Activated T-helper 17 cell treated with anti-CD3 and anti-CD28 coated beads, Interleukin-2, amount 50 U/mL, for 72 hours (primary cell): ENCODE results near the gene AHR. TPM values are rescaled to one million over a fixed set of nuclear protein-coding genes. Genes with fewer than 3 reads are reported as not detected.
"Not testable (repeated sequence)": the region's sequence is repeated elsewhere in the genome, so short reads cannot be mapped to it uniquely, and the experiment has no call there.

Experiments used
- ATAC-seq: fragments of 150-1000 bp; cut with Tn5 transposase; replicated peaks from 2 replicates; pipeline ENCODE4 v1.10.0; 2021; ENCODE audit warnings: mild to moderate bottlenecking, moderate library complexity
- H3K27ac Mint-ChIP-seq: one replicate; pipeline ENCODE4 v1.8.0; 2022; ENCODE audit warnings: mixed read lengths
- H3K27me3 Mint-ChIP-seq: one replicate; pipeline ENCODE4 v1.8.0; 2022; ENCODE audit warnings: mixed read lengths
- H3K36me3 Mint-ChIP-seq: one replicate; pipeline ENCODE4 v1.8.0; 2022; ENCODE audit warnings: low read depth, mild to moderate bottlenecking, mixed read lengths
- H3K4me1 Mint-ChIP-seq: one replicate; pipeline ENCODE4 v1.8.0; 2022; ENCODE audit warnings: mixed read lengths
- H3K4me3 Mint-ChIP-seq: one replicate; pipeline ENCODE4 v1.8.0; 2022; ENCODE audit warnings: mild to moderate bottlenecking, mixed read lengths
- H3K9me3 Mint-ChIP-seq: one replicate; pipeline ENCODE4 v1.8.0; 2022; ENCODE audit warnings: mixed read lengths
- total RNA-seq, 2 donors: library from RNA; stranded (reverse); gene quantifications; one replicate each; pipeline ENCODE4 v1.2.3, GENCODE V29; 2022

The AHR gene
- total RNA-seq, 2 donors from 2014 or later, result 62.0 to 64.3 TPM

DNA sequence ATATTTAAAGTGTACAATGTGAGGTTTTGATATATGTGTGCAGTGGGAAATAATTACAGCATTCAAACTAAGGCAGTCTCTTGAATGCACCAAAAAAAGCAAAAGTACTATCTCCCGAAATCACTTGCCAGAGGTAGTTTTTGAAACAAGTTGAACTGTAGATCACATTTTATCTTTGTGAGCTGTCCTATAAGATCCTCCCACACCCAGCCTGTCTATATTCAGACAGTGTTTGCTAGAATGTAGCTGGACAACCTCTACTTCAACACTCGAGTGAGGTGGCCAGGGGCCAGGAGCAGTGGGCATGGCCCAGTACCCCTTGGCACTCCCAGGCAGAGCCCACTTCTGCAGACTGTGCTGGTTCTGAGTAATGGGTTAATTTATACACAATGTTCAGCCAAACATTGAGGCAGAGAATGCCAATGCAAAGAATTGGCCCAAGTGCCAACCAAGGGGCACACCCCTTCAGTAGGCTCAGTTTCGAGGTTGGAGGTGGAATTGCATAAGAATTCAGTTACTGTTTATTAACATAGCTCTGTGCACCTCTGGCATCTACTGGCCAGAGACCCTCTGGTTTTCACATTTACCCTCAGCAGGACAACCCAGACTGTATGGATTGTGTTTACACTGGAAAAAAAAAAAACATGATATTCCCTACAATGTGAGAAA, 70.5 kb downstream of the AHR start:
- H3K9me3 Mint-ChIP-seq, result no peaks in the 10 kb centered on the region
- H3K27me3 Mint-ChIP-seq, result no peaks in the 10 kb centered on the region

DNA sequence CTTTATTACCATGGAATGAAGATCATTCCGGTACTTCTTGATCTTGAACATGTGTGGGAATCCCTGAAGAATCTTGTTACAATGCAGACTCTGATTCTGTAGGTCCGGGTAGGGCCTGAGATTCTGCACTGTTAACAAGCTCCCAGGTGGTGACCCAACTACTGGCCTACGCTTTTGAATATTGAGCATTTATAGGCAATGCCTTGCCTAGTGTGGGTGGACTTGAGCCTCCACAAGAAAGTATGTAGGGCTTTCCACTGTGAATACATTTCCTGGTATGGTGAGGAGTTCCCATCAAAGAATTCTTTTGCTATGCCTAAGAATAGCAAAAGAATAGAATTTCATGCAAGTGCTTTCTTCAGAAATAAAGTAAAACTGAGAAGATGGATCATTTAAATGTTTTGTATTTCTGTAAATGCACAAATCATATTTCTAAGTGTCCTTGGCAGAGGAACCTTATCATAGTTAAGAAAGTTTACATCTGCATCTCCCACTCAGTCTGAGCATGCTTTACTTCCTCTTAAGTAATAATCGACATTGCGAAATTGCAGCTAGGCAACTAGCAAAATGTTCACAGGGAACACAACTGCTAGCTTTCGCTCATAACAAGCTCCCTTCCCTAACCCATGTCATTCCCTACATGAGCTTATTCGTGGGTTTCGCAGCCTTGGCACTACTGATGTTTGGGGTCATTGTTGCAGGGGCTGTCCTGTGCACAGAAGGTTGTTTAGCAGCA, 71.4 kb downstream of the AHR start:
- Mint-ChIP-seq H3K4me3 (no peak overlapping the region), H3K9me3 (no peaks in the 10 kb centered on the region), H3K27me3 (no peaks in the 10 kb centered on the region), H3K36me3 (no peaks in the 10 kb centered on the region), H3K4me1 (peaks cover 6% of the 10 kb centered on the region), H3K27ac (no peak overlapping the region)
- no peak for ATAC-seq

More for the DNA sequence above, 70.5 kb downstream of the AHR start:
- Mint-ChIP-seq H3K36me3 (no peaks in the 10 kb centered on the region), H3K4me3 (no peak overlapping the region), H3K27ac (no peak overlapping the region), H3K4me1 (peaks cover 6% of the 10 kb centered on the region)
- ATAC-seq, result no peak

DNA sequence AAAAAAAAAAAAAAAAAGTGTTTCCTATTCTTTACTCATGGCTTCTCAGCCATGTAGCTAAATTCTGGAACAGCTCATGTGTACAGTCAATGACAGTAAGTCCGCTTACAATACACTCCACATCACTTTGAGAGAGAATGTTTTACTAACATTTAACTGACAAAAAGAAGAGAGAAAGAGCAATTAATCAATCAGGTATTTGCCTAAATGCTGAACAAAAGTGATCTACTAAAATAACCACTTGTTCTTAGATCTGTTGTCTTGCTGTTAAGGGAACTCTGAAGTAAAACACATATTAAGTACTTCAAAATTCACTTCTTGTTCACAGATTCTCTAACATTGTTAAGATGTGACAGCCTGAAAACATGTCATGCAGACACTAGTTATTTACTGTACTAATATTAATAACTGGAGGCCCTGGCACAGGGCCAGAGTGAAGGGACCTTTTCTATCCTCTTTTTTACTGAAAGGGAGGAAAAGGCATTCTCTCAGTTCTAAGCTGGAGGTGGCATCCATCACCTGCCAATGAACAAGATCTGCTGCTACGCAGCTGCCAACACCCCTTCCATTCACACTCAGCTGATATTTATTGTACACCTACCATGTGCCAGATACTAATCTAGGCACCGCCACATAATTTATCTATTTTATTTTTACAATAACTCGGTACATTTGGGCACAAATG, 72.6 kb downstream of the AHR start:
- H3K4me3 Mint-ChIP-seq, result no peak overlapping the region
- H3K27ac Mint-ChIP-seq, result no peak overlapping the region
- H3K36me3 Mint-ChIP-seq, result no peaks in the 10 kb centered on the region
- H3K9me3 Mint-ChIP-seq, result no peaks in the 10 kb centered on the region
- ATAC-seq, result no peak
- no peaks in the 10 kb centered on the region for H3K27me3 Mint-ChIP-seq
- H3K4me1 Mint-ChIP-seq, result no peaks in the 10 kb centered on the region

DNA sequence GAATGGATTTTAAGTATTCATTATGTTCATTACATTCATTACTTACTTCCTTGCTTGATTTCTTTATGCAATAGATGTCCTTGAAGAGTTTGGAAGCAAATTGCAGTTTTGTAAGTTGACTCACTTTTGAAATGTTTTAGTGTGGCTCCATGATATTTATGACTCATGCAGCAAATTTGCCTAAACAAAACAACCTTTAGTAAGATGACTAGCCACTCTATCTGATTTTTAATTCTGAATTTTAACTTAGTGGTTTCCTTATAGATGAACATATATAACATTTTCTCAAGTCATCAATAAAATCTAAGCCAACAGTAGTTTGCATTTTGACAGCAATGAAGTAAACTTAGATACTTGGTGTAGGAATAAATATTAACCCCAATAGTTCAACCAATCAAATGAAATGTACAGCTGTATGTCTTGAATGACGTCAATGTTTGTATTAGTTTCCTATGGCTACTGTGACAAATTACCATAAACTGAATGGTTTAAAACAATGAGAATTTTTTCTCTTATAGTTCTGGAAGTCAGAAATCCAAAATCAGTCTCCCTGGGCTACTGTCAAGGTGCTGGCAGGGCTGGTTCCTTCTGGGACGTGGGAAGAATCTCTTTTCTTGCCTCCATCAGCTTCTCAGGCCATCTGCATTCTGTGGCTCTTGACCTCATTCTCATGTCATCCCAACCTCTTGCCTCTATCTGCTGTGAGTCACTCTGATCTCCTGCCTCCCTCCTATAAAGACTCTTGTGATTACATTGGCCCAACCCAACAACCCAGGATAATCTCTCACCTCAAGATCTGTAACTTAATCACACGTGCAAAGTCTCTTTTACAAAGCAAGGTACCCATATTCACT, 73.4 kb downstream of the AHR start:
- H3K36me3 Mint-ChIP-seq, result no peaks in the 10 kb centered on the region
- no peaks in the 10 kb centered on the region for H3K27me3 Mint-ChIP-seq
- H3K4me3 Mint-ChIP-seq, result no peak overlapping the region
- ATAC-seq, result peak; percentile 84
- H3K9me3 Mint-ChIP-seq, result no peaks in the 10 kb centered on the region
- peak overlapping the region; percentile 16 for H3K27ac Mint-ChIP-seq
- no peaks in the 10 kb centered on the region for H3K4me1 Mint-ChIP-seq

DNA sequence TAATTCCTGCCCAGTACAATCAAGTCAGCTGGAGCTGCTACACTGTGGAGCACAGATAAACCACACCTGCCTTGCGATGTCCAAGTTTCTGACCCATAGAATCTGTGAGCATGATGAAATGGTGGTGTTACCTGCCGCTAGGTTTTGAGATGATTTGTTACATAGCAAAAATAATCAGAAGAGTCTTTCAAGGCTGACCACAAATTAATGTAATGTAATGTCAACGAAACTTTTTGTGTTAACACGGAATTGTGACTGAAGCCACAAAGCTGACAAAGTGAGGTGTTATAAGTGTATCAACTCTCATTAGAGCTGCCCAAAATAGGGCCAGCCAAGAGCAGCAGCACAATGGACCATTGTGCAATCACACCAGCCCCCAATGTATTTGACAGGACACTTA, 75.7 kb downstream of the AHR start:
- Mint-ChIP-seq H3K9me3 (no peaks in the 10 kb centered on the region), H3K27me3 (no peaks in the 10 kb centered on the region), H3K4me3 (no peak overlapping the region), H3K36me3 (no peaks in the 10 kb centered on the region), H3K4me1 (no peaks in the 10 kb centered on the region), H3K27ac (no peak overlapping the region)
- no peak for ATAC-seq

DNA sequence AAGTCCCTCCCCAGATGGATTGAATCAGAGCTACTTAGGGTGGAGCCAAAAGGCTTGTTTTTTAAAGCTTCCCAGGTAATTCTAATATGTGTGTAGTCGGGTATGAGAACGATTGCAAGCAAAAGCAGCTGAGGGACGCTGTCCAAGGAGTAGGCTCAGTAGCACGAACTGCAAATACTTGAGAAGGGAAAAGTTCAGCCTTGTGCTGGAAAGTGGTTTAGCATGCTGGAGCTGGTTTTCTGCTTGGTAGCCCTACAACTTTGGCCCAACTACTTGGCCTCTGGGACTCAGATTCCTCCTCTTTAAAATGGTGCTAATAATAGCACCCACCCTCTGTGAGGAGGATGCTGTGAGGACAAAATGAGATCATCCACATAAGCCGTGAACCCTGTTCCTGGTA, 76.2 kb downstream of the AHR start:
- Mint-ChIP-seq H3K9me3 (no peaks in the 10 kb centered on the region), H3K4me3 (no peak overlapping the region)
- no peak for ATAC-seq

DNA sequence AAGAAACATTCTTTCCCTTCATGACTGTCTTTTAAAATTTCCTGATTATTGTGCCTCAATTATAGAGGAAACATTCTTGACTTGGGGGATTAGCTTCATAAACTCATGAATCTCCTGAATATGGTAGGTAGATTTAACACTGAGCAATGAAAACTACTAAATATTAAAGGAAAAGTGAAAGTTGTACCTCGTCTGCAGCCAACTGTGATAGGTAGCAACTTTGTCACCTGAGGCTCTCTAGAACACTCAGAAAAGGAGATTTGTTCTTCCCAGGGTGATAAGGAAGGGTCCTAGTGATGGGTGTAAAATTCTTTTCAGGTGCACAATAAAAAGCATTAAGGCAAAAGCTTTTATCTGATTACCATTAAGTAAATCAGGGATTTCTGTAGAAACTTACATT, 78.1 kb downstream of the AHR start:
- H3K36me3 Mint-ChIP-seq, result no peaks in the 10 kb centered on the region
- no peak for ATAC-seq
- H3K9me3 Mint-ChIP-seq, result no peaks in the 10 kb centered on the region

More for the DNA sequence above, 76.2 kb downstream of the AHR start:
- Mint-ChIP-seq H3K36me3 (no peaks in the 10 kb centered on the region), H3K27me3 (no peaks in the 10 kb centered on the region), H3K27ac (no peak overlapping the region), H3K4me1 (no peaks in the 10 kb centered on the region)

DNA sequence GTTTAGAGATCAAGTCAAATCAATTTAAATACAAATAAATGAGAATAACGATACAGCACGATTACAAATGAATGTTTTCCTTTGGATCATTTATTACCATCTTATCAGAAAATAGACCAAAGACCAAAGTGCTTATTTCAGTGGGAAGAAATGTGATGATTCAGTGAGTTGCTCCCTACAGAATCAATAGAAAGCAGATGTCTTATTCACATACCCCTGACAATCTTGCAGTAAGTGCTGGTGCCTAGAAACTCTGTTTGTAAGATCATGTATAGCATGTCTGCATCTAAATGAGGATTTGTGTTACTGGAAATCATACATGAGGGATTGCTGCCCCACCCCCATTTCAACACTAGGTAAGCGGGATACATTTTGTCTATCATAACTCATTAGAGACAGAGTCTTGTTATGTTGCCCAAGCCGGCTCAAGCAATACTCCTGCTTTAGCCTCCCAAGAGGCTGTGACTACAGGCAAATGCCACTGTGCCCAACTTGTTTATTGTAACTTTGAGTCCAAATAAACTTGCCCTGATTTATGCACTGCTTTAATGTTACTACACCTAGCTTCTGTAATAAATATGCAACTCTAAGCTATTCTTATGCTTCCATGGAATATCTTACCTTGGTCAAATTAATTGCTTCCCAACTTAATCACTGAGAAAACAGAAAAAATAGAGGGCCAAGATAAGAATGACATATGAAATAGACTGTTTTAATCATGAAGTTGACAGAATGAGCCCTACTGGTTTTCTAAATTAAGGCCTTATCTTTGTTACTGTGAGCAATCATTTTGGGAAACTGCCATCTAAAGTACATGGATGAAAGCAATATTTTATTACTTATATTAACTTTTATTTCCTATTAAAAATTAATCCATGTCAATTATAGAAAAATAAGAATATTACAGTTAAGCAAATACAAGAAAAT, 82.5 kb downstream of the AHR start:
- no peaks in the 10 kb centered on the region for H3K9me3 Mint-ChIP-seq
- H3K4me1 Mint-ChIP-seq, result no peaks in the 10 kb centered on the region
- H3K27me3 Mint-ChIP-seq, result no peaks in the 10 kb centered on the region
- no peak for ATAC-seq
- H3K36me3 Mint-ChIP-seq, result no peaks in the 10 kb centered on the region
- H3K4me3 Mint-ChIP-seq, result no peak overlapping the region
- H3K27ac Mint-ChIP-seq, result no peak overlapping the region

More for the DNA sequence above, 78.1 kb downstream of the AHR start:
- H3K27ac Mint-ChIP-seq, result no peak overlapping the region
- no peaks in the 10 kb centered on the region for H3K27me3 Mint-ChIP-seq
- H3K4me1 Mint-ChIP-seq, result no peaks in the 10 kb centered on the region
- no peak overlapping the region for H3K4me3 Mint-ChIP-seq

DNA sequence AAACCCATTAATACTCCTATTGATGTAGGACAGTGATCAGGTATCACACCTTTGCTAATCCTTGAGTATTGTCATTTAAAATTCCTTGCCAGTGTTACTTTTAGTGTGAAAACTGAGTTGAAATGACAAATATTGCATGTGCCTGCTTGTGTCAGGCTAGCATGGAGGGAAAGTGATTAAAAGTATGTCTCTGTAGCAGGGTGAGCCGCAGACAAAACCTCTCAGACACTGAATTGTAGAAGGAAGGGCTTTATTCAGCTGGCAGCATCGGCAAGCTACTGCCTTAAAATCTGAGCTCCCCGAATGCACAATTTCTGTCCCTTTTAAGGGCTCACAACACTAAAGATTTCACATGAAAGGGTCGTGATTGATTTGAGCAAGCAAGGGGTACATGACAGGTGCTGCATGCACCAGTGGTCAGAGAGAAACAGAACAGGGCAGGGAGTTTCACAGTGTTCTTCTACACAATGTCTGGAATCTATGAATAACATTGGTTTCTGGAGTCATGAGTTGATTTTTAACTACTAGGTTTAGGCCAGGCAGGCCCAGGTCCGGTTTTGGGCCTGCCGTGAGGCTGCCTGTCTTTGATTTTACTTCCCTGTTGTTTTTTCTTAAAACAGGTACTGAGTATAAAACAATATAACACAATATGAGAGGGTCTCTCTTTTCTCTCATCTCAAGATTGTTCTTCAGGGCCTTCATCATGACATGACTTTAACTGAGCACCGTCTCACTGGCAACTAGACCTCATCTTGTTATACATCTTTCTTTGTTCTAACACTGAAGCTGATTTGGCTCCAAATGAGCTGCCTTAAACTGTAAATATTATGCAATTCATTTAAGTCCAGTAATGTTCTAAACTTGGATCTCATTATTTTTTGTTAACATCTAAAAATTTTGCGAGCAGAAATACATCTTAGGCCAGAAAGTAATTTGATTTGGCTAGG, 84.2 kb downstream of the AHR start:
- not testable (repeated sequence) for ATAC-seq, H3K36me3 Mint-ChIP-seq, H3K9me3 Mint-ChIP-seq, H3K4me1 Mint-ChIP-seq, H3K27me3 Mint-ChIP-seq, H3K27ac Mint-ChIP-seq, H3K4me3 Mint-ChIP-seq

DNA sequence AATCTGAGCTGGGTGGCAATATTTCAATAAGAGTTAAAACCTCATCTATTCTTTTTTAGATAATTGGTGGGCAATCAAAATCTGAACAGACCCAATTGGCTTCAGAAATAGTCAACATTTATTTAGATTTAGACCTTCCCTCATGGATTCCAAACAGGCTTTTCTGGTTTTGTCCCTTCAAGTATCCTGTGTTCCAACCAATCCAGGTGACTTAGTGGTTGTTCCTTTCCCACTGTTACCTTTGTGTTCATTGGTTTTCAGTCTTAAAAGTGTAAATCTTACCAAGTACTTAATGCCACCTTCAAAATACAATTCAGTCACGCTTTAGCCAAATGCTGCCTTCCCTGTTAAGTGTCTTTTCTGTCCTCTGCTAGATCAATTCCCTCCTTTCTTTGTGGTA, 85.9 kb downstream of the AHR start:
- H3K9me3 Mint-ChIP-seq, result no peaks in the 10 kb centered on the region
- no peak overlapping the region for H3K4me3 Mint-ChIP-seq
- H3K27me3 Mint-ChIP-seq, result no peaks in the 10 kb centered on the region
- no peaks in the 10 kb centered on the region for H3K4me1 Mint-ChIP-seq
- no peaks in the 10 kb centered on the region for H3K36me3 Mint-ChIP-seq
- no peak for ATAC-seq
- H3K27ac Mint-ChIP-seq, result no peak overlapping the region

DNA sequence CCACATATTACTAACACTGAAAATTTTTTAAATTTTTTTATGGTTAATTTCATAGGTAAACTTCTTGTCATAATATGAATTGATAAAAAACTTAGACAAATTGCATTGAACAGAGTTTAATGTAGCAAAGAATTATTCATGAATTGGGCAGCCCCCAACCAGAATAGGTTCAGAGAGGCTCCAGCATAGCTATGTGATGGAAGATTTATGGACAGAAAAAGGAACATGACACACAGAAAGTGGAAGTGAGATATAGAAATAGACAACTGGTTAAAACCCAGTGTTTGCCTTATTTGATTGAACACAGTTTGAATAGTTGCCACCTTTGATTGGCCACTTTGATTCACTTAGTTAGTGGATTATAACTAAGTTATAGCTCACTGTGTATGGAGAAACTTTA, 87.2 kb downstream of the AHR start:
- Mint-ChIP-seq H3K36me3 (no peaks in the 10 kb centered on the region), H3K4me3 (no peak overlapping the region), H3K27me3 (no peaks in the 10 kb centered on the region), H3K9me3 (no peaks in the 10 kb centered on the region), H3K27ac (no peak overlapping the region), H3K4me1 (no peaks in the 10 kb centered on the region)
- ATAC-seq, result no peak

DNA sequence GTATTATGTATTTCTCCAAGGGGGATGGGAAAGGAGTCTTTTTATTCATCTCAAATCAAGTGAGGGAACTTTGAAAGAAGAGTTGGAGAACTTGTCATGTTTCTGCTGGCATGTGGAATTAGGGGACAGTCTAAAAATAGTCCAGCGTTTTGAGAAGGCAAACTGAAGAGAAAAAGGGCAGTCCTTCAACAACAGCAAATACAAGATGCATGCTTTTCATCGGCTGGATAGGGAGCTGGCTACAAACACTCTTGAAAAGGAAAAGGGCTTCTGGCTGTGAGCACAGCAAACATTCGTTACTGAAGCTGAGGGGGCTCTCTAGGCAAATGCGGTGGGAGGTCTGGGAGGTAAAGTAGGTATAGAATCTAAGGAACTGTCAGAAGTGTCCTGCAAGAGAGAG, 91.9 kb downstream of the AHR start:
- Mint-ChIP-seq H3K27ac (no peak overlapping the region), H3K4me3 (no peak overlapping the region), H3K4me1 (no peaks in the 10 kb centered on the region), H3K27me3 (peaks cover 8% of the 10 kb centered on the region), H3K36me3 (no peaks in the 10 kb centered on the region), H3K9me3 (no peaks in the 10 kb centered on the region)
- ATAC-seq, result no peak

DNA sequence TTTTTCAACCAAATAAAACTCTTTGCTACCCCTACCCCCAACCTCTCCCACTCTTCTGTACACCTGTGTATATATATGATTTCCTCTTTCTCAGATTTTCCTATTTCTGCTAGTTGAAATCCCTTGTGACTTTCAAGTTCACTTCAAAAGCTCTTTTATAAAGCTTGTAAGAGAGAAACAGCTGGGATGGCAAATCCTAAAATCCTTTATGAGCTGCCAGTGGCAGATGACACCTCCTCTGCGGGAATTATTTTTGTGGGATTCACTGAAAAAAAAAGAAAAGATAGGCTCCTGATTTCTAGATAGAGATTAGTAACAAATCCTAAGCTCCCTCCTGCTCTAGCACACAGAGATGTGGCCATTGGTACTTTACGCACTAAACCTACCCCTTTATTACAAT, 92.9 kb downstream of the AHR start:
- Mint-ChIP-seq H3K36me3 (no peaks in the 10 kb centered on the region), H3K27me3 (peaks cover 8% of the 10 kb centered on the region), H3K27ac (no peak overlapping the region), H3K4me3 (no peak overlapping the region), H3K9me3 (no peaks in the 10 kb centered on the region), H3K4me1 (no peaks in the 10 kb centered on the region)
- ATAC-seq, result no peak
